HG03457 (cell line): ENCODE measurements around the gene GPR149.

Source experiments
- ATAC-seq: cut with Tn5 transposase; IDR thresholded peaks from one replicate; pipeline ENCODE4 v1.9.1; 2021; ENCODE audit warnings: moderate number of reproducible peaks; ENCODE audit not compliant: unreplicated experiment

GPR149 gene

GRCh38 chr3:154345422-154346122 lies 84.4 kb downstream of the GPR149 start:
- ATAC-seq: no peak

- ATAC-seq: no peak
These were observed 91.4 kb downstream of the GPR149 start for GRCh38 chr3:154338570-154338969.

GRCh38 chr3:154338008-154338407 lies 92.0 kb downstream of the GPR149 start:
- no peak for ATAC-seq

GRCh38 chr3:154334973-154335420 lies 95.0 kb downstream of the GPR149 start:
- no peak for ATAC-seq

GRCh38 chr3:154327871-154328270 lies 102.1 kb downstream of the GPR149 start:
- no peak for ATAC-seq

GRCh38 chr3:154324919-154325318 lies 105.1 kb downstream of the GPR149 start:
- ATAC-seq: no peak

- ATAC-seq: peak; percentile 93
These were observed 105.9 kb downstream of the GPR149 start, which contains the start of gene DHX36 for GRCh38 chr3:154323891-154324738. Gene DHX36, minus strand, starts transcription at chr3:154324487. Its CDS starts 71 bp downstream, at chr3:154324416.

- ATAC-seq: no peak
These were observed 112.8 kb downstream of the GPR149 start for GRCh38 chr3:154316974-154317767.

- no peak for ATAC-seq
These were observed 115.8 kb downstream of the GPR149 start for GRCh38 chr3:154314152-154314551.

GRCh38 chr3:154310840-154311239 lies 119.2 kb downstream of the GPR149 start:
- ATAC-seq: no peak

GRCh38 chr3:154307363-154307762 lies 122.6 kb downstream of the GPR149 start:
- ATAC-seq: no peak

- ATAC-seq: peak; percentile 59
These were observed 125.1 kb downstream of the GPR149 start for GRCh38 chr3:154304936-154305335.

- ATAC-seq: no peak
These were observed 125.7 kb downstream of the GPR149 start for GRCh38 chr3:154304116-154304786.

- no peak for ATAC-seq
These were observed 128.4 kb downstream of the GPR149 start for GRCh38 chr3:154301561-154301960.

- no peak for ATAC-seq
These were observed 136.0 kb downstream of the GPR149 start for GRCh38 chr3:154294016-154294415.

- no peak for ATAC-seq
These were observed 139.8 kb downstream of the GPR149 start for GRCh38 chr3:154290187-154290586.
